ENCODE results near the gene KRTAP5-7. TPM values are rescaled to one million over a fixed set of nuclear protein-coding genes. Genes with fewer than 3 reads are reported as not detected.
"Not testable (repeated sequence)": the region's sequence is repeated elsewhere in the genome, so short reads cannot be mapped to it uniquely, and the experiment has no call there.

Gene KRTAP5-7
- total and polyA plus RNA-seq, 2 donors (not counting 3 experiments of a cell fraction or from before 2014, with no cell fraction given): 0.07 TPM; not detected in 1

GRCh38 chr11:71540521-71541304 lies 13.6 kb downstream of the KRTAP5-7 start:
- H3K4me3 ChIP-seq (replicated peaks in 1 of 3; ENCODE audit: insufficient read depth in 1 of 3, low read depth in 1 of 3, low read length in 3 of 3); FAIRE-seq; H3K4me2 ChIP-seq (ENCODE audit: insufficient read depth, low read length); H3K27me3 ChIP-seq (ENCODE audit: control insufficient read depth in 2 of 2, insufficient read depth in 2 of 2, low read length in 2 of 2); H4K20me1 ChIP-seq (replicated peaks; ENCODE audit: control insufficient read depth, extremely low read depth, insufficient read depth, low read length); H3K27ac ChIP-seq (ENCODE audit: insufficient read depth, low read depth, low read length); H3K9me3 ChIP-seq (replicated peaks; ENCODE audit: control insufficient read depth, insufficient read depth, low read length); H3K4me1 ChIP-seq (ENCODE audit: control insufficient read depth, extremely low read depth, insufficient read depth, low read length); DNase-seq (ENCODE audit: low read depth, low spot score); H3K9ac ChIP-seq (replicated peaks; ENCODE audit: extremely low read depth, insufficient read depth, low read length); H2AFZ ChIP-seq (ENCODE audit: low read depth, low read length); POLR2A ChIA-PET; H3K79me2 ChIP-seq (ENCODE audit: control insufficient read depth, insufficient read depth, low read length); intact Hi-C loops (cut with micrococcal nuclease); BruUV-seq (replicated peaks); dilution Hi-C loops (cut with MboI; ENCODE audit: extremely low pct_ligation_motif_present, low sequenced_read_pairs); H3K36me3 ChIP-seq (ENCODE audit: control insufficient read depth in 2 of 2, extremely low read depth in 1 of 2, insufficient read depth in 2 of 2, low read length in 2 of 2); H3K9me1 ChIP-seq (replicated peaks; ENCODE audit: control insufficient read depth, extremely low read depth, insufficient read depth, low read length): not testable (repeated sequence)
- CTCF ChIA-PET: interaction anchor here (3.1 kb wide), 1 partner anchor 23 kb away, joined by 12 read pairs; no protein-coding TSS in a partner anchor

DNA sequence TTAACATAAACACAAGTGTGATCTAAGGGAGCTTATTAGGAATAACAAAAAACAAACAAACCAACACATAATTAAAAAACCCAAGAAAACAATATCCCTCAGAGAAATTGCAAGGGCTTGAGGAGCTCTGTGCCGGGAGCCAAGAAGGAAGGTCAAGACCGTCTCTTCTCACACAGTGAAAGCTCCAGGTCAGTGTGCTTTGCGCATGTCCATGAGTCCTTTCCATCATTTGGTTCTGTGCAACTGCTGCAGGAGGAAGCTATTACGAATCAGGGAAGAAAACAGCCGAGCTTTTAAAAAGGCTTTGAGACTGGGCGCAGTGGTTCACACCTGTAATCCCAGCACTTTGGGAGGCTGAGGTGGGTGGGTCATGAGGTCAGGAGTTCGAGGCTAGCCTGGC lies 15.3 kb downstream of the KRTAP5-7 start:
- dilution Hi-C loops (cut with MboI; ENCODE audit: extremely low pct_ligation_motif_present, low sequenced_read_pairs): no loop called here

More for the DNA sequence above, 15.3 kb downstream of the KRTAP5-7 start:
- Histone ChIP-seq H3K27me3 (ENCODE audit: control insufficient read depth in 2 of 2, insufficient read depth in 2 of 2, low read length in 2 of 2) (no peaks in the 10 kb centered on the region), H3K36me3 (ENCODE audit: control insufficient read depth in 2 of 2, extremely low read depth in 1 of 2, insufficient read depth in 2 of 2, low read length in 2 of 2) (no peaks in the 10 kb centered on the region), H3K79me2 (ENCODE audit: control insufficient read depth, insufficient read depth, low read length) (no peaks in the 10 kb centered on the region), H3K4me3 (replicated peaks in 1 of 3; ENCODE audit: insufficient read depth in 1 of 3, low read depth in 1 of 3, low read length in 3 of 3) (no peak overlapping the region), H3K4me2 (ENCODE audit: insufficient read depth, low read length) (no peak overlapping the region), H3K4me1 (ENCODE audit: control insufficient read depth, extremely low read depth, insufficient read depth, low read length) (no peaks in the 10 kb centered on the region), H3K9me3 (replicated peaks; ENCODE audit: control insufficient read depth, insufficient read depth, low read length) (no peaks in the 10 kb centered on the region), H2AFZ (ENCODE audit: low read depth, low read length) (no peak overlapping the region), H3K9me1 (replicated peaks; ENCODE audit: control insufficient read depth, extremely low read depth, insufficient read depth, low read length) (no peaks in the 10 kb centered on the region), H3K27ac (ENCODE audit: insufficient read depth, low read depth, low read length) (no peak overlapping the region), H3K9ac (replicated peaks; ENCODE audit: extremely low read depth, insufficient read depth, low read length) (no peak overlapping the region), H4K20me1 (replicated peaks; ENCODE audit: control insufficient read depth, extremely low read depth, insufficient read depth, low read length) (no peaks in the 10 kb centered on the region)
- POLR2A ChIA-PET: no interaction called here
- FAIRE-seq: no peak
- CTCF ChIA-PET: interaction anchor here (1.3 to 3.1 kb wide), 2 partner anchors 10 to 21 kb away, joined by 4 to 12 read pairs; no protein-coding TSS in a partner anchor
- intact Hi-C loops (cut with micrococcal nuclease): no loop called here
- no peak for TF ChIP-seq EZH2 (IDR thresholded peaks at IDR 0.05; ENCODE audit: borderline replicate concordance, low read depth, low read length, severe bottlenecking)
- no peak for TF ChIP-seq MYC (IDR thresholded peaks at IDR 0.05; ENCODE audit: low read depth, low read length)
- TF ChIP-seq, protein P1, sequence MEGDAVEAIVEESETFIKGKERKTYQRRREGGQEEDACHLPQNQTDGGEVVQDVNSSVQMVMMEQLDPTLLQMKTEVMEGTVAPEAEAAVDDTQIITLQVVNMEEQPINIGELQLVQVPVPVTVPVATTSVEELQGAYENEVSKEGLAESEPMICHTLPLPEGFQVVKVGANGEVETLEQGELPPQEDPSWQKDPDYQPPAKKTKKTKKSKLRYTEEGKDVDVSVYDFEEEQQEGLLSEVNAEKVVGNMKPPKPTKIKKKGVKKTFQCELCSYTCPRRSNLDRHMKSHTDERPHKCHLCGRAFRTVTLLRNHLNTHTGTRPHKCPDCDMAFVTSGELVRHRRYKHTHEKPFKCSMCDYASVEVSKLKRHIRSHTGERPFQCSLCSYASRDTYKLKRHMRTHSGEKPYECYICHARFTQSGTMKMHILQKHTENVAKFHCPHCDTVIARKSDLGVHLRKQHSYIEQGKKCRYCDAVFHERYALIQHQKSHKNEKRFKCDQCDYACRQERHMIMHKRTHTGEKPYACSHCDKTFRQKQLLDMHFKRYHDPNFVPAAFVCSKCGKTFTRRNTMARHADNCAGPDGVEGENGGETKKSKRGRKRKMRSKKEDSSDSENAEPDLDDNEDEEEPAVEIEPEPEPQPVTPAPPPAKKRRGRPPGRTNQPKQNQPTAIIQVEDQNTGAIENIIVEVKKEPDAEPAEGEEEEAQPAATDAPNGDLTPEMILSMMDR (IDR thresholded peaks at IDR 0.05; ENCODE audit: extremely low read depth in 1 of 2, insufficient read depth in 1 of 2, low read depth in 1 of 2, low read length in 2 of 2): no peak
- TF ChIP-seq POLR2A (IDR thresholded peaks at IDR 0.05; ENCODE audit: low read depth, low read length): no peak
- no peak for TF ChIP-seq GATA2 (IDR thresholded peaks at IDR 0.05; ENCODE audit: insufficient read depth, insufficient read length, low read depth, low read length)
- TF ChIP-seq POLR2AphosphoS5 (IDR thresholded peaks at IDR 0.05; ENCODE audit: insufficient read depth, low read depth, low read length): no peak
- TF ChIP-seq FOS (IDR thresholded peaks at IDR 0.05; ENCODE audit: borderline replicate concordance, insufficient read depth, low read length): no peak
- TF ChIP-seq MAX (IDR thresholded peaks at IDR 0.05; ENCODE audit: insufficient read depth, insufficient read length): no peak
- TF ChIP-seq JUN (IDR thresholded peaks at IDR 0.05; ENCODE audit: borderline replicate concordance, insufficient read depth, insufficient read length, low read depth): no peak
- no TSS peak for BruUV-seq (replicated peaks)
- DNase-seq (ENCODE audit: low read depth, low spot score): no peak

All from endothelial cell of umbilical vein (primary cell).